ELF-1 (cell line): ENCODE data around the gene CEP164.

Experiments used
- DNase-seq: peaks from one replicate; pipeline ENCODE4 v3.0.0-alpha.2; 2016; ENCODE audit warnings: low read depth, low spot score

The CEP164 gene

GRCh38 chr11:117419482-117420142 is 92.0 kb downstream of the CEP164 start:
- DNase-seq = no peak

- no peak for DNase-seq
Measured at GRCh38 chr11:117420143-117420485, 92.5 kb downstream of the CEP164 start.

GRCh38 chr11:117420598-117420997 is 92.9 kb downstream of the CEP164 start:
- no peak for DNase-seq

- no peak for DNase-seq
Measured at GRCh38 chr11:117421041-117421440, 93.4 kb downstream of the CEP164 start.

- no peak for DNase-seq
Measured at GRCh38 chr11:117421476-117421875, 93.8 kb downstream of the CEP164 start.

GRCh38 chr11:117423046-117423575 is 95.5 kb downstream of the CEP164 start:
- DNase-seq = no peak

- no peak for DNase-seq
Measured at GRCh38 chr11:117424781-117425180, 97.1 kb downstream of the CEP164 start.

- DNase-seq = no peak
Measured at GRCh38 chr11:117425679-117426296, 98.1 kb downstream of the CEP164 start.

GRCh38 chr11:117426297-117426685 is 98.6 kb downstream of the CEP164 start:
- DNase-seq = peak; percentile 87

GRCh38 chr11:117426941-117427340 is 99.3 kb downstream of the CEP164 start:
- DNase-seq = no peak

GRCh38 chr11:117427356-117427874 is 99.8 kb downstream of the CEP164 start:
- DNase-seq = no peak

GRCh38 chr11:117428186-117428855 is 100.7 kb downstream of the CEP164 start:
- DNase-seq = no peak

GRCh38 chr11:117428856-117429229 is 101.2 kb downstream of the CEP164 start:
- no peak for DNase-seq

GRCh38 chr11:117430293-117430955 is 102.8 kb downstream of the CEP164 start:
- no peak for DNase-seq

- no peak for DNase-seq
Measured at GRCh38 chr11:117431436-117431835, 103.8 kb downstream of the CEP164 start.

GRCh38 chr11:117433717-117434116 is 106.1 kb downstream of the CEP164 start:
- DNase-seq = no peak

- no peak for DNase-seq
Measured at GRCh38 chr11:117434481-117434880, 106.8 kb downstream of the CEP164 start.

- no peak for DNase-seq
Measured at GRCh38 chr11:117435326-117435725, 107.7 kb downstream of the CEP164 start.

- no peak for DNase-seq
Measured at GRCh38 chr11:117437041-117437790, 109.6 kb downstream of the CEP164 start.

- DNase-seq = no peak
Measured at GRCh38 chr11:117437791-117438130, 110.1 kb downstream of the CEP164 start.

- peak; percentile 43 for DNase-seq
Measured at GRCh38 chr11:117438371-117439000, 110.8 kb downstream of the CEP164 start.
